LoVo (cell line): ENCODE data around the gene TACC3.
A peak's percentile ranks its signal among the peaks of the same experiment; 100 is the strongest.

Experiments used
- DNase-seq: peaks from one replicate; pipeline ENCODE4 v3.0.0-alpha.2; 2016; ENCODE audit warnings: low spot score

Gene TACC3

GRCh38 chr4:1703867-1704266 is 17.5 kb upstream of the TACC3 start:
- no peak for DNase-seq

GRCh38 chr4:1705732-1706131 is 15.6 kb upstream of the TACC3 start:
- DNase-seq = no peak

- DNase-seq = no peak
Measured at GRCh38 chr4:1706358-1706757, 15.0 kb upstream of the TACC3 start.

- DNase-seq = no peak
Measured at GRCh38 chr4:1708581-1708980, 12.7 kb upstream of the TACC3 start.

GRCh38 chr4:1711055-1711570 is 10.2 kb upstream of the TACC3 start:
- no peak for DNase-seq

GRCh38 chr4:1711571-1712215 is 9.6 kb upstream of the TACC3 start:
- no peak for DNase-seq

GRCh38 chr4:1712216-1713002 is 8.9 kb upstream of the TACC3 start, which contains the start of gene SLBP:
Gene SLBP (minus strand): TSS chr4:1712319. CDS start chr4:1712188, 131 bp downstream.
- DNase-seq = peak; percentile 97

- DNase-seq = peak; percentile 47
Measured at GRCh38 chr4:1713003-1713851, 8.1 kb upstream of the TACC3 start.

GRCh38 chr4:1714303-1715001 is 6.9 kb upstream of the TACC3 start:
- no peak for DNase-seq

GRCh38 chr4:1715002-1715758 is 6.1 kb upstream of the TACC3 start:
- no peak for DNase-seq

GRCh38 chr4:1716065-1716945 is 5.0 kb upstream of the TACC3 start:
- DNase-seq = no peak

- no peak for DNase-seq
Measured at GRCh38 chr4:1717129-1718094, 3.9 kb upstream of the TACC3 start.

GRCh38 chr4:1718095-1718850 is 3.0 kb upstream of the TACC3 start:
- DNase-seq = no peak

GRCh38 chr4:1720163-1720983 is 948 bp upstream of the TACC3 start:
- no peak for DNase-seq

- no peak for DNase-seq
Measured at GRCh38 chr4:1721666-1722550, 587 bp downstream of the TACC3 start.

GRCh38 chr4:1722551-1723118 is 1.3 kb downstream of the TACC3 start:
- DNase-seq = no peak
